Breast epithelium (tissue), 4 donors: Measurements from ENCODE around the gene EFCAB8. TPM values are rescaled to one million over a fixed set of nuclear protein-coding genes. Genes with fewer than 3 reads are reported as not detected.
A peak's percentile ranks its signal among the peaks of the same experiment; 100 is the strongest.

ENCODE experiments used
- DNase-seq, 2 donors: peaks; one replicate each; pipeline ENCODE4 v3.0.0-alpha.2; 2019; ENCODE audit warnings: low spot score in 2 of 2
- H3K27ac ChIP-seq, 2 donors: fragments of 200-600 bp; sonication (generic) in 1 of 2; one replicate each; pipeline ENCODE4 v1.5.1; 2016 to 2019; ENCODE audit warnings: mild to moderate bottlenecking in 1 of 2
- H3K27me3 ChIP-seq, 2 donors: fragments of 200-600 bp; sonication (generic) in 1 of 2; one replicate each; pipeline versions ENCODE4 v1.5.1 to v1.6.0; 2017 to 2019; ENCODE audit warnings: control low read depth in 1 of 2, mild to moderate bottlenecking in 1 of 2
- H3K36me3 ChIP-seq: fragments of 200-600 bp; one replicate; pipeline ENCODE4 v1.5.1; 2019
- H3K4me1 ChIP-seq, 2 donors: fragments of 200-600 bp; sonication (generic); one replicate each; pipeline ENCODE4 v1.5.1; 2016 to 2019; ENCODE audit warnings: control low read depth in 1 of 2
- H3K4me3 ChIP-seq, 3 donors: fragments of 200-600 bp; sonication (generic); 1 replicate in 2 of 3; 2 replicates in 1 of 3; pipeline ENCODE4 v1.5.1; 2016 to 2019; ENCODE audit warnings: mild to moderate bottlenecking in 3 of 3, moderate library complexity in 2 of 3
- H3K9me3 ChIP-seq, 2 donors: fragments of 200-600 bp; sonication (generic) in 1 of 2; one replicate each; pipeline ENCODE4 v1.5.1; 2016 to 2019; ENCODE audit warnings: control low read depth in 1 of 2
- POLR2A ChIP-seq: fragments of 450-650 bp; IDR thresholded peaks from one replicate; pipeline ENCODE4 v1.6.1; 2016; ENCODE audit warnings: antibody characterized with exemption, mild to moderate bottlenecking, moderate library complexity
- POLR2AphosphoS5 ChIP-seq, 3 donors: sonication (generic); formaldehyde crosslinking; IDR thresholded peaks; one replicate each; pipeline ENCODE4 v1.6.1; 2017; ENCODE audit warnings: antibody characterized with exemption in 3 of 3
- intact Hi-C: fragments of 100-400 bp; cut with DNase I; formaldehyde crosslinking; loops from one replicate; pipeline ENCODE4 v1.15.1; 2023; ENCODE audit warnings: low total_unique reads
- total RNA-seq, 3 donors: library from RNA; depleted of rRNA; stranded (reverse); fragments of >200 nt; gene quantifications; one replicate each; pipeline ENCODE4 v1.1.0, GENCODE V29; 2016
- TF ChIP-seq, protein P1 (sequence below), 3 donors: fragments of 450-650 bp; IDR thresholded peaks; one replicate each; pipeline ENCODE4 v1.5.1; 2016 to 2017; ENCODE audit warnings: antibody characterized with exemption in 3 of 3, mild to moderate bottlenecking in 3 of 3, moderate library complexity in 3 of 3

The EFCAB8 gene
- total RNA-seq, 3 donors from 2014 or later: 0.32 TPM; not detected in 2

DNA sequence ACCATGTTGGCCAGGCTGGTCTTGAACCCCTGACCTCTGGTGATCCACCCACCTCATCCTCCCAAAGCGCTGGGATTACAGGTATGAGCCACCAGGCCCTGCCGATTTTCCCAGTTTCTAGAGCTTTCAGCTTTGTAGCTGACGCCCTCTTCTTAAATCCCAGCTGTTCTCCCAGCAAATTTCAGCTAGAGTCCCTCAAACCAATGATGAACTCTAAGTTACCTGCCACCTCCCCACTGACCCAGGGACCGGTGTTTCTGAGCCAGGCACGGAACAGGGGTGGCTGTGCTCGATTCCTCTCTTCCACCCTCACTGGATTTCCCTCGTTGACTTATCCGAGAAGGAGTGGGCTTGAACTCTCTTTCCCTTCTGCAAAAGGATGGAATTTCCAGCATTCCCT is 106.4 kb downstream of the EFCAB8 start:
- no peaks in the 10 kb centered on the region for H3K9me3 ChIP-seq
- H3K4me1 ChIP-seq: no peaks in the 10 kb centered on the region
- H3K27ac ChIP-seq: no peak overlapping the region
- intact Hi-C loops: no loop called here
- H3K4me3 ChIP-seq: no peak overlapping the region
- no peaks in the 10 kb centered on the region for H3K27me3 ChIP-seq
- TF ChIP-seq POLR2A (no peak), POLR2AphosphoS5 (IDR thresholded peaks at IDR 0.05) (no peak)
- TF ChIP-seq, protein P1, sequence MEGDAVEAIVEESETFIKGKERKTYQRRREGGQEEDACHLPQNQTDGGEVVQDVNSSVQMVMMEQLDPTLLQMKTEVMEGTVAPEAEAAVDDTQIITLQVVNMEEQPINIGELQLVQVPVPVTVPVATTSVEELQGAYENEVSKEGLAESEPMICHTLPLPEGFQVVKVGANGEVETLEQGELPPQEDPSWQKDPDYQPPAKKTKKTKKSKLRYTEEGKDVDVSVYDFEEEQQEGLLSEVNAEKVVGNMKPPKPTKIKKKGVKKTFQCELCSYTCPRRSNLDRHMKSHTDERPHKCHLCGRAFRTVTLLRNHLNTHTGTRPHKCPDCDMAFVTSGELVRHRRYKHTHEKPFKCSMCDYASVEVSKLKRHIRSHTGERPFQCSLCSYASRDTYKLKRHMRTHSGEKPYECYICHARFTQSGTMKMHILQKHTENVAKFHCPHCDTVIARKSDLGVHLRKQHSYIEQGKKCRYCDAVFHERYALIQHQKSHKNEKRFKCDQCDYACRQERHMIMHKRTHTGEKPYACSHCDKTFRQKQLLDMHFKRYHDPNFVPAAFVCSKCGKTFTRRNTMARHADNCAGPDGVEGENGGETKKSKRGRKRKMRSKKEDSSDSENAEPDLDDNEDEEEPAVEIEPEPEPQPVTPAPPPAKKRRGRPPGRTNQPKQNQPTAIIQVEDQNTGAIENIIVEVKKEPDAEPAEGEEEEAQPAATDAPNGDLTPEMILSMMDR (IDR thresholded peaks at IDR 0.05): no peak
- no peaks in the 10 kb centered on the region for H3K36me3 ChIP-seq
- no peak for DNase-seq

DNA sequence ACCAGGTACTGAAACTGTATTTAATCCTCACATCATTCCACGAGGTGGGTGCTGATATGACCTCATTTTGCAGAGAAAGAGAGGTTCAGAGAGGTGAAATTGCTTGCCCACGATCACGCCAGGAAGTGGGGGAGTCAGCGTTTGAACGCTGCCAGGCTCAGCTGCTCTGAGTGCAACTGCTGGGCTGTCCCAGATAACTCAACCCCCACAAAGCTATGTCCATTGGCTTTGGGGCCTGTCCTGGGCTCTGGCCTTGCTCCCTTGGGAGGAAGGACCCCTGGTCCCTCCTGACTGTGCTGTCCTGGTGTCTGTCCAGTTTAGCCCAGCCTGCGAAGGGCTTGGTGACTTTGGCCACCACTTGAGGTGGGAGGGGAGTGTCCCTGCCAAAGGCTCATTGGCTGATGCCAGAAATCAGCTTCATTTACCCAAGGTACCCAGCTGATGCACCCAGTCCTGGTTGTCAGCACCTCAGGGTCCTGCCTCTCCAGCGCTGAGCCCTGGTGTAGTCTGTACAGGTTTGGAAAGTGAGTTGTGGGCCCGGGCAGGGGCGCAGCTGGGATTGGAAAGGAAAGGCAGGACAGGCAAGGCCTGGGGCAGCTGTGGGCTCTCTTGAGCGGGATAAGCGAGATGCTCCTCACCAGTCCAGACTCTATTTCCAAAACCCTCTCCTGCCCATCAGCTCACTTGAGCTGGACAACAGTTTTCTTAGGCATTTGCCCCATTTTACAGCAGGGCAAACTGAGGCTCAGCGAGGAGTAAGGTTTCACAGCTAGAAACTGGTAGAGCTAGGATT is 107.1 kb downstream of the EFCAB8 start:
- TF ChIP-seq, protein P1 (IDR thresholded peaks at IDR 0.05): no peak
- TF ChIP-seq POLR2AphosphoS5 (IDR thresholded peaks at IDR 0.05): no peak
- no peak for TF ChIP-seq POLR2A
- Histone ChIP-seq H3K27me3 (no peaks in the 10 kb centered on the region), H3K9me3 (no peaks in the 10 kb centered on the region), H3K27ac (no peak overlapping the region), H3K36me3 (no peaks in the 10 kb centered on the region), H3K4me1 (no peaks in the 10 kb centered on the region), H3K4me3 (no peak overlapping the region)
- intact Hi-C loops: no loop called here
- DNase-seq: peak in 1 of 2 donors; percentile 15

DNA sequence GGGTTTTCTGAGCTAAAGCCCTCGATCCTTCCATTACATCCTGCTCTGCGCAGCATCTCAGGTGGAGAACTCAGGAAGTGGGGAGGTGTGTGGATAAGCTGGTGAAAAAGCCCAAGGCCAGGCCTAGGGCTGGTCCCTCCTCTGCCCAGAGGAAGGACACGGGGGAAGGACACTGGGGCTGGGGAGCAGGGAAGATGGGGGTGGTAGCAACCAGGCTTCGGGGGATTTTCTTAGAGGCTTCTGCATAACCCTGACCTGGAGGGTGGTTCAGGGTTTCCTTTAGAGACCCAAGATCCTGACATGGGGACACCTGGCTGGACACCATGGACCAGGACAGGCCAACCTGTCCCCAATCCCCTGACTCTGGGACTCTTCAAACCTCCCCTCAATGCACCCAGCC is 107.7 kb downstream of the EFCAB8 start:
- DNase-seq: no peak
- Histone ChIP-seq H3K4me1 (no peaks in the 10 kb centered on the region), H3K27ac (no peak overlapping the region), H3K36me3 (no peaks in the 10 kb centered on the region), H3K27me3 (no peaks in the 10 kb centered on the region), H3K9me3 (no peaks in the 10 kb centered on the region), H3K4me3 (no peak overlapping the region)
- intact Hi-C loops: no loop called here
- TF ChIP-seq POLR2A: no peak

DNA sequence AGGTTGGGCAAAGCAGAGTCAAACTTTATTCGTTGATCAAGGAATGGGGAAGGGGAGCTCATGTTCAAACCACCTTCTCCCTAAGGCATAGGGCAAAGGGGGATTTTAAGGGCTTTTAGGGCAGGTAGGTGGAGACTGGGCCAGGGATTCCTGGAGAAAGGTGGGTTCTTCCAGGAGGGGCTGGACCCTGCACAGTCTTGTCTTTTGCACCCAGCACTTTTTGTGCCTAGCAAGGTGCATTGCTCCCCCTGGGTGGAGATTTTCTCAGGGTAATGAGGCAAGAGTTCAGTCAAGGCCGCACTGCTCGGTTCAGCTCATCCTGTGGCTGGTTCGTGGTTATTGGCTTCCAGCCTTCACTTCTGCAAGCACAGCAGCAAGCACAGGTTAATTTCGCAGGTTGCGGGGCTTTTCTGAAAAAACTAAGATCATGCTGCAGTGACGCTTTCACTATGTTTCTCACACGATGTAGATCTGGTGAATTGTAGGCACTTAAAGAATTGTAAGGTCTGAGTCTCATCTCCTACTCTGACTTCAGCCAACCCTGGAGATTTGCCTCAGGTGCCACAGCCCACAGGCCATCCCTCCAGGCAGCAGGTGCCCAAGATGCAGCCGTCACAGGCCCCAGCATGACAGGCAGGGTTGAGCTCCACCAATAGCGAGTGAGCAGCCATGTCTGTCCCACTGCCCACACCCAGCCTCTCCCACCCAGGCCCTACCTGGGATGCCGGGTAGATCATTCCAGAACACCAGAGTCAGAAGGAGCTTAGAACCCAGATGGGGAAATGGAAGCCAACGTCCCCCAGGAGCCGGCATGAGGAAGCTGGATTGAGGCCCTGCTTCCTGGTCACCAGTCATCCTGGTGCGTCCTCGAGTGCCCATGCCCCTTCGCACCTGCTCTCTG is 108.4 kb downstream of the EFCAB8 start:
- H3K36me3 ChIP-seq: no peaks in the 10 kb centered on the region
- no peaks in the 10 kb centered on the region for H3K4me1 ChIP-seq
- H3K27me3 ChIP-seq: no peaks in the 10 kb centered on the region
- DNase-seq: peak in 1 of 2 donors; percentile 14
- H3K9me3 ChIP-seq: no peaks in the 10 kb centered on the region
- intact Hi-C loops: no loop called here
- no peak overlapping the region for H3K4me3 ChIP-seq
- H3K27ac ChIP-seq: no peak overlapping the region
- TF ChIP-seq POLR2A (no peak), POLR2AphosphoS5 (IDR thresholded peaks at IDR 0.05) (no peak)
- TF ChIP-seq, protein P1 (IDR thresholded peaks at IDR 0.05): no peak

DNA sequence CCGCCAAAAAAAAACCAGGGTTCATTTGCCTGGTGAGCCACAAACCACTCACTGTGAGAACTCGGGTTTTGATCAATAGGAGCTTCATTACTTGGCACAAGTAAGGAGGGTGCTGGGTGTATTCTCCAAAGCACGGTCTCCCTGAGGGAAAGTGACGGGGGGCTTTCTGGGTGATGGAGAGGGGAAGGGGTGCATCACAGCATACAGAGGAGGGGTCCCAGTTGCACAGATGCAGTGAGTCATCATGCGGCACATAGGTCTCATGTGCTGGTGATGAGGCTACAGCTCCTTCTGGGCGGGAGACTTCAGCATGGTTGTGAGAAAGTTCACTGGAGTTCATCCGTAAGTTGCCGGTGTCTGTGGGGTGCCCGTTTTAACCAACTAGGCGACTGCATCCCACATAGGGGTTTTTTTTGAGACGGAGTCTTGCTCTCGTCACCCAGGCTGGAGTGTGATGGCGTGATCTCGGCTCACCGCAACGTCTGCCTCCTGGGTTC is 109.3 kb downstream of the EFCAB8 start:
- H3K36me3 ChIP-seq: no peaks in the 10 kb centered on the region
- H3K27ac ChIP-seq: no peak overlapping the region
- intact Hi-C loops: no loop called here
- TF ChIP-seq POLR2AphosphoS5 (IDR thresholded peaks at IDR 0.05) (no peak), POLR2A (no peak)
- TF ChIP-seq, protein P1 (IDR thresholded peaks at IDR 0.05): no peak
- H3K9me3 ChIP-seq: no peaks in the 10 kb centered on the region
- H3K4me3 ChIP-seq: no peak overlapping the region
- H3K4me1 ChIP-seq: no peaks in the 10 kb centered on the region
- DNase-seq: peak in 1 of 2 donors; percentile 5
- H3K27me3 ChIP-seq: no peaks in the 10 kb centered on the region
